ENCODE measurements around the gene CABLES1.

GRCh38 chr18:23143815-23144261 lies 8.6 kb downstream of the CABLES1 start:
- TF ChIP-seq, protein P1, sequence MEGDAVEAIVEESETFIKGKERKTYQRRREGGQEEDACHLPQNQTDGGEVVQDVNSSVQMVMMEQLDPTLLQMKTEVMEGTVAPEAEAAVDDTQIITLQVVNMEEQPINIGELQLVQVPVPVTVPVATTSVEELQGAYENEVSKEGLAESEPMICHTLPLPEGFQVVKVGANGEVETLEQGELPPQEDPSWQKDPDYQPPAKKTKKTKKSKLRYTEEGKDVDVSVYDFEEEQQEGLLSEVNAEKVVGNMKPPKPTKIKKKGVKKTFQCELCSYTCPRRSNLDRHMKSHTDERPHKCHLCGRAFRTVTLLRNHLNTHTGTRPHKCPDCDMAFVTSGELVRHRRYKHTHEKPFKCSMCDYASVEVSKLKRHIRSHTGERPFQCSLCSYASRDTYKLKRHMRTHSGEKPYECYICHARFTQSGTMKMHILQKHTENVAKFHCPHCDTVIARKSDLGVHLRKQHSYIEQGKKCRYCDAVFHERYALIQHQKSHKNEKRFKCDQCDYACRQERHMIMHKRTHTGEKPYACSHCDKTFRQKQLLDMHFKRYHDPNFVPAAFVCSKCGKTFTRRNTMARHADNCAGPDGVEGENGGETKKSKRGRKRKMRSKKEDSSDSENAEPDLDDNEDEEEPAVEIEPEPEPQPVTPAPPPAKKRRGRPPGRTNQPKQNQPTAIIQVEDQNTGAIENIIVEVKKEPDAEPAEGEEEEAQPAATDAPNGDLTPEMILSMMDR (IDR thresholded peaks at IDR 0.05 in 4 of 5, conservative IDR thresholded peaks at IDR 0.05 in 1 of 5), result no peak
- no peak for TF ChIP-seq POLR2A (IDR thresholded peaks at IDR 0.05)
